ENCODE results near the gene CECR2. TPM values are rescaled to one million over a fixed set of nuclear protein-coding genes. Genes with fewer than 3 reads are reported as not detected.

The CECR2 gene
- total RNA-seq, 1 donor from 2014 or later, result 67.8 TPM

DNA sequence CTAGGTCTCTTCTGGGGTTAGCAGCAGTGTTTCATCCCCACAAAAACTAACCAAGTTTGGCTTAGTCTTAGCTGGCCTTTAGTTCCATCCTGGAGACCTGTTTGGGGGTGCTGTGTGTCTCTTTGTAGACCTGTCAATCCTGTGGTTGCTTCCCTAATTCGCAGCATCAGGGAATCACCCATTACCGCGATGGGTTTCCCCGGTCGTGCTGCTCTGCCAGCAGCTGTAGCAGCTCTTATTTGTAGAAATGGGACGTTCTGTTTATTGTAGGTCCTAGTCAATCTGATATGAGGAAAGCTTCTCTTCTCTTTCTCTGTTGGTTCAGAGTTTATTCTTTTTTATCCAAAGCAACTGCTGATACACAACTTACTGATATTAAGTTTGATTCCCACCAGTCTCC, 91.6 kb downstream of the CECR2 start:
- H3K4me3 ChIP-seq, result no peak overlapping the region
- Mint-ChIP-seq H3K36me3 (peaks cover 14% of the 10 kb centered on the region), H3K27ac (no peak overlapping the region), H3K4me3 (no peak overlapping the region), H3K4me1 (peaks cover 10% of the 10 kb centered on the region), H3K27me3 (ENCODE audit: insufficient read depth, low read depth) (peaks cover 6% of the 10 kb centered on the region), H3K9me3 (peaks cover 10% of the 10 kb centered on the region)
- no peak overlapping the region for H3K9ac ChIP-seq
- H3K27me3 ChIP-seq, result no peaks in the 10 kb centered on the region
- H3K4me2 ChIP-seq, result no peak overlapping the region
- peaks cover 99% of the 10 kb centered on the region for H4K20me1 ChIP-seq (ENCODE audit: low read depth)
- H3K4me1 ChIP-seq, result peaks cover 17% of the 10 kb centered on the region
- H3K79me2 ChIP-seq (ENCODE audit: low read depth), result peaks cover 100% of the 10 kb centered on the region
- H2AFZ ChIP-seq (replicated peaks), result no peak overlapping the region
- H3K36me3 ChIP-seq, result no peaks in the 10 kb centered on the region
- DNase-seq (ENCODE audit: low spot score), result no peak
- peaks cover 6% of the 10 kb centered on the region for H3F3A ChIP-seq (ENCODE audit: low read depth)
- TF ChIP-seq EZH2 (IDR thresholded peaks at IDR 0.05), result no peak
- no peak for TF ChIP-seq EZH2phosphoT487 (IDR thresholded peaks at IDR 0.05)
- TF ChIP-seq, protein P1, sequence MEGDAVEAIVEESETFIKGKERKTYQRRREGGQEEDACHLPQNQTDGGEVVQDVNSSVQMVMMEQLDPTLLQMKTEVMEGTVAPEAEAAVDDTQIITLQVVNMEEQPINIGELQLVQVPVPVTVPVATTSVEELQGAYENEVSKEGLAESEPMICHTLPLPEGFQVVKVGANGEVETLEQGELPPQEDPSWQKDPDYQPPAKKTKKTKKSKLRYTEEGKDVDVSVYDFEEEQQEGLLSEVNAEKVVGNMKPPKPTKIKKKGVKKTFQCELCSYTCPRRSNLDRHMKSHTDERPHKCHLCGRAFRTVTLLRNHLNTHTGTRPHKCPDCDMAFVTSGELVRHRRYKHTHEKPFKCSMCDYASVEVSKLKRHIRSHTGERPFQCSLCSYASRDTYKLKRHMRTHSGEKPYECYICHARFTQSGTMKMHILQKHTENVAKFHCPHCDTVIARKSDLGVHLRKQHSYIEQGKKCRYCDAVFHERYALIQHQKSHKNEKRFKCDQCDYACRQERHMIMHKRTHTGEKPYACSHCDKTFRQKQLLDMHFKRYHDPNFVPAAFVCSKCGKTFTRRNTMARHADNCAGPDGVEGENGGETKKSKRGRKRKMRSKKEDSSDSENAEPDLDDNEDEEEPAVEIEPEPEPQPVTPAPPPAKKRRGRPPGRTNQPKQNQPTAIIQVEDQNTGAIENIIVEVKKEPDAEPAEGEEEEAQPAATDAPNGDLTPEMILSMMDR (IDR thresholded peaks at IDR 0.05), result no peak
- peak overlapping the region; percentile 3 for H3K27ac ChIP-seq
- H3K9me3 ChIP-seq (ENCODE audit: low read depth), result no peaks in the 10 kb centered on the region

DNA sequence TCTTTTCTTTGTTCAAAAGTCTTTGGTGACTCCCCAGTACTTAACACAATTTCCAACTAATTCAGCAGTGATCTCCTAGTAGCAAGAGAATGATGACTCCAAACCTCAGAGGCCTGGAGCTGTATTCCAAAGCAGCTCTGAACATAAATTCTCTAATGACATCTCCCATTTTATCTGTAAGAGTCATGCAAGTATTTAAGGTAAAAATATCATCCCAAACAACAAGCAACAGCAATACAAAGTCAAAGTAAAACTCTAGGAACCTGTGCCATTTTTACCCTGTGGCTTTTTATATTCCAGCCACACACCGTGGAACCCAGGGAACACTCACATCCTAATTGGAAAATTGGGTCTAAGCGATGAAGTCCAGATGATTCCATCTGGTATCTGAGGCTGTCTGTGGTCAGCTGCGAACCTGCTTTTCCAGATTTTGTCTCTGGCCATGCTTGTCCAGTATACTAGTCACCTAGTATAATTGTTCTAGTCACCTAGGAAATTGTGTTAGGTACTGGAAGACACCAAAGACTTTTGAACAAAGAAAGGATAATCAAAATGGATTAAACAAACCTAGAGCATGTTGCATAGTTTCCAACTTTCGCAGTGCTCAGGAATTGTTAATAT, 101.7 kb downstream of the CECR2 start:
- Histone ChIP-seq H3K4me1 (peaks cover 81% of the 10 kb centered on the region), H3K9me3 (ENCODE audit: low read depth) (no peaks in the 10 kb centered on the region), H3K9ac (no peak overlapping the region), H3K27me3 (no peaks in the 10 kb centered on the region), H2AFZ (replicated peaks) (no peak overlapping the region), H3K4me3 (no peak overlapping the region), H3F3A (ENCODE audit: low read depth) (peaks cover 85% of the 10 kb centered on the region), H3K4me2 (no peak overlapping the region), H3K27ac (peak overlapping the region; percentile 93), H4K20me1 (ENCODE audit: low read depth) (peaks cover 98% of the 10 kb centered on the region), H3K79me2 (ENCODE audit: low read depth) (peaks cover 88% of the 10 kb centered on the region), H3K36me3 (no peaks in the 10 kb centered on the region)
- TF ChIP-seq, protein P1 (IDR thresholded peaks at IDR 0.05), result no peak
- TF ChIP-seq EZH2 (IDR thresholded peaks at IDR 0.05) (no peak), EZH2phosphoT487 (IDR thresholded peaks at IDR 0.05) (no peak)
- H3K27me3 Mint-ChIP-seq (ENCODE audit: insufficient read depth, low read depth), result no peaks in the 10 kb centered on the region
- no peaks in the 10 kb centered on the region for H3K9me3 Mint-ChIP-seq
- peaks cover 67% of the 10 kb centered on the region for H3K4me1 Mint-ChIP-seq
- H3K4me3 Mint-ChIP-seq, result no peak overlapping the region
- H3K36me3 Mint-ChIP-seq, result peaks cover 14% of the 10 kb centered on the region
- DNase-seq (ENCODE audit: low spot score), result no peak
- H3K27ac Mint-ChIP-seq, result no peak overlapping the region

DNA sequence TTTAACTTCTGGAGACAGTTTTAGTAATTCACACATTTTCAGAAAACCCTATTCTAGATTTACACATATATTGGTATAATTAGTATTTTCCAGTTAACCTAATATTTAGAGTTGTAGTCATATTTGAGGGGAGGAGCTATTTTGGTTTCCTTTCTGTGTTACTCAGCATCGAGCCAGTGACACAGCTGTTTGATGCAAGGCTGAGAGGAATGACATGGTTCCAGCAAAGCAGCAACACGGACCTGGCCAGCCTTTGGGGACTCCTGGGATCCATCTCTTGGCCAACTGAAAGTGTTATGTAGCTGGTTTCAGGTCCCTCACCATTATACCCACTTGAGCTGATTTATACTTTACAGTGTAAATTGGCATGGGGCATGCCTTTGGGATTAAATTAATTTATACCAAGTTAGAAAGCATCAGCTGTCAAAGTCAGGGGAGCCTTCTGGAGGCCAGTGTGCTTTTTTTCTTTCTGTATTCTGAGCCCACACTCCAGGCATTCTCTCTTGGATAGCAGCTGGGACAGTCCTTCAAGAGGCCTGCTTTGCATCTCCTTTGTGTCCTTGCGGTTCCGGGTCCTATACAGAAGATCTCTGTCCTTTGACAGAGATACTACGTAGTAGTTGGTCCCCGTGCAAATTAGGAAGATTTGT, 102.8 kb downstream of the CECR2 start:
- Histone ChIP-seq H3K4me2 (peak overlapping the region; percentile 72), H3K27ac (peak overlapping the region; percentile 93), H3K79me2 (ENCODE audit: low read depth) (peaks cover 88% of the 10 kb centered on the region), H3K36me3 (no peaks in the 10 kb centered on the region), H3F3A (ENCODE audit: low read depth) (peaks cover 85% of the 10 kb centered on the region), H4K20me1 (ENCODE audit: low read depth) (peaks cover 98% of the 10 kb centered on the region), H2AFZ (replicated peaks) (no peak overlapping the region), H3K4me1 (peaks cover 90% of the 10 kb centered on the region), H3K9me3 (ENCODE audit: low read depth) (no peaks in the 10 kb centered on the region), H3K9ac (no peak overlapping the region), H3K27me3 (no peaks in the 10 kb centered on the region), H3K4me3 (peak overlapping the region; percentile 23)
- Mint-ChIP-seq H3K4me1 (peaks cover 71% of the 10 kb centered on the region), H3K9me3 (no peaks in the 10 kb centered on the region), H3K36me3 (peaks cover 6% of the 10 kb centered on the region), H3K27me3 (ENCODE audit: insufficient read depth, low read depth) (no peaks in the 10 kb centered on the region), H3K27ac (peak overlapping the region; percentile 35), H3K4me3 (peak overlapping the region; percentile 61)
- no peak for TF ChIP-seq EZH2phosphoT487 (IDR thresholded peaks at IDR 0.05)
- TF ChIP-seq, protein P1 (IDR thresholded peaks at IDR 0.05), result no peak
- TF ChIP-seq EZH2 (IDR thresholded peaks at IDR 0.05), result no peak
- peak; percentile 73 for DNase-seq (ENCODE audit: low spot score)

Data from neural progenitor cell (in vitro differentiated cells).